ENCODE data around the gene NVL. TPM values are rescaled to one million over a fixed set of nuclear protein-coding genes. Genes with fewer than 3 reads are reported as not detected.

NVL gene
- total and polyA plus RNA-seq, 2 of the 8 experiments (the other 6 are each of a cell fraction or from before 2014, with no cell fraction given): 22.7 to 45.8 TPM

DNA sequence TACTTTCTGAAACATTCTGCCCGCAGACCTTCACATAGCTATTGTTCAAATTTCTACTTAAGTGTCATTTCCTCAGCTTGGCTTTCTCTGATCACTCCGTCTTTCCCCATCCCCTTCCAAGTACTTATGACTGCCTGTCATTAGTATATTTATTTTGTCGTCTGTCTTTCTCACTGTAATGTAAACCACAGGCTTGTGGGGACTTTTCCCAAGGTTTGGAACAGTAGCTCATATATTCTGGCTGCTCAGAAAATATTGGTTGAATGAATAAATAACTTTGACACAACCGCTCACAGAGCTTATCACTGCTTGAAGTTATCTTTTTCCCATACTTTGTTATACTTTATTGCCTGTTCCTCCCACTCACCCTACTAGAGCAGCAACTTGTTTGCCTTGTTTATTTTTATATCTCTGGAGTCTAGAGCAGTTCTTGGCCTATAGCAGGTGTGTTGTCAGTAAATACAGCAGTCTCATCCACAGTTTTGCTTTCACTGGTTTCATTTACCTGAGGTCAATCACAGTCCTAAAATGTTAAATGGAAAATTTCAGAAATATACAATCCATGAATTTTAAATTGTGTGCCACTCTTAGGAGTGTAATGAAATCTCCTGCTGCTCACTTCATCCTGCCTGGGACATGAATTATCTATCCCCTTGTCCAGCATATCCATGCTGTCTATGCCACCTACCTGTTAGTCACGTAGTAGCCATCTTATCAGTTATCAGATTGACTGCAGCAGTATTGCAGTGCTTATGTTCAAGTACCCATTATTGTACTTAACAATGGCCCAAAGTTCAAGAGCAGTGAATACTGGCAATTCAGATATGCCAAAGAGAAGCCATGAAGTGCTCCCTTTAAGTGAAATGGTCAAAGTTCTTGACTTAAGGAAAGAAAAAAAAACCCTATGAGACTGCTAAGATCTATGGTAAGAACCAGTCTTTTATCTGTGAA, 24.3 kb upstream of the NVL start:
- no peak overlapping the region for H2AFZ ChIP-seq (ENCODE audit: low read length)
- no peak overlapping the region for H3K14ac ChIP-seq (ENCODE audit: insufficient read length)
- H3K79me1 ChIP-seq (ENCODE audit: low read depth, low read length): peaks cover 2% of the 10 kb centered on the region; the same call in 1 of the 2 replicates
- no peaks in the 10 kb centered on the region for H4K20me1 ChIP-seq (replicated peaks in 1 of 2; ENCODE audit: control insufficient read depth in 1 of 2, insufficient read depth in 2 of 2, low read length in 2 of 2)
- ChIA-PET CTCF (ENCODE audit: partially characterized antibody) (interaction anchor here (0.9 kb wide), 1 partner anchor 20 kb away, joined by 3 read pairs; no protein-coding TSS in a partner anchor), POLR2A (ENCODE audit: partially characterized antibody) (interaction anchor here (0.6 to 1.6 kb wide), 5 partner anchors 10 to 29 kb away, joined by 3 to 4 read pairs (median 3); partner anchors contain the start of gene NVL)
- no peak overlapping the region for H2AK5ac ChIP-seq (ENCODE audit: low read depth, low read length)
- no peak overlapping the region for H2BK120ac ChIP-seq (replicated peaks; ENCODE audit: low read depth, low read length)
- H3K27ac ChIP-seq (ENCODE audit: low read depth, low read length): no peak overlapping the region
- no peak for DNase-seq (ENCODE audit: low read depth in 1 of 2, low spot score in 2 of 2)
- peaks cover 0 to 19% of the 10 kb centered on the region in 2 experiments; a peak in 3 of 4 replicates for H3K79me2 ChIP-seq (ENCODE audit: control insufficient read depth in 1 of 2, insufficient read depth in 2 of 2, low read length in 2 of 2)
- no peak overlapping the region for H4K5ac ChIP-seq (ENCODE audit: insufficient read length, low read depth, low read length)
- H3K23me2 ChIP-seq (ENCODE audit: low read depth, low read length): no peaks in the 10 kb centered on the region
- H2BK5ac ChIP-seq (ENCODE audit: low read depth, low read length): no peak overlapping the region
- no peak overlapping the region for H3K4ac ChIP-seq (replicated peaks; ENCODE audit: insufficient read length, low read depth, low read length)
- no peak overlapping the region for H4K8ac ChIP-seq (ENCODE audit: extremely low read depth, insufficient read depth, low read length)
- H3K9me3 ChIP-seq (ENCODE audit: insufficient read depth in 2 of 2, low read depth in 1 of 2, low read length in 1 of 2): peaks cover 0 to 20% of the 10 kb centered on the region in 2 experiments; a peak in 1 of 4 replicates
- H3K23ac ChIP-seq (ENCODE audit: insufficient read length): no peak overlapping the region
- H3K4me2 ChIP-seq (ENCODE audit: insufficient read depth in 1 of 2, low read depth in 2 of 2, low read length in 2 of 2): no peak overlapping the region
- H3K18ac ChIP-seq (ENCODE audit: extremely low read depth, low read length): no peak overlapping the region
- H2BK12ac ChIP-seq (ENCODE audit: low read depth, low read length): no peak overlapping the region
- H4K91ac ChIP-seq (replicated peaks; ENCODE audit: insufficient read length, low read length): no peak overlapping the region
- no peak overlapping the region for H2BK20ac ChIP-seq (ENCODE audit: low read length)
- no peaks in the 10 kb centered on the region for H3K27me3 ChIP-seq (replicated peaks in 1 of 4; ENCODE audit: control insufficient read depth in 3 of 4, extremely low read depth in 1 of 4, insufficient read depth in 3 of 4, low read length in 3 of 4)
- no peak overlapping the region for H2BK15ac ChIP-seq (ENCODE audit: low read length)
- H3K56ac ChIP-seq (replicated peaks; ENCODE audit: insufficient read length, low read depth, low read length): no peak overlapping the region
- 83% methylated on average over 5 of the region's 5 CpGs; no CpG with 5 or more reads in 1 of the 2 experiments for WGBS, 2 experiments (ENCODE audit: extremely low coverage in 1 of 2, insufficient coverage in 1 of 2, insufficient read length in 1 of 2, insufficient replicate concordance in 2 of 2, low coverage in 1 of 2, low lambda C conversion rate in 2 of 2, missing lambda C conversion rate in 1 of 2)
- peaks cover 0 to 2% (median under 1%) of the 10 kb centered on the region in 4 experiments; a peak in 2 of 8 replicates for H3K36me3 ChIP-seq (ENCODE audit: control insufficient read depth in 2 of 4, insufficient read depth in 4 of 4, low read length in 3 of 4)
- H3K4me1 ChIP-seq (replicated peaks in 1 of 4; ENCODE audit: control insufficient read depth in 3 of 4, insufficient read depth in 4 of 4, low read length in 3 of 4): peaks cover under 1 to 6% (median 4%) of the 10 kb centered on the region in 4 experiments; a peak in 4 of 7 replicates
- no peak overlapping the region for H3K4me3 ChIP-seq (ENCODE audit: extremely low read depth in 1 of 4, insufficient read depth in 2 of 4, low read depth in 3 of 4, low read length in 4 of 4)
- H3K9ac ChIP-seq (replicated peaks in 1 of 4; ENCODE audit: extremely low read depth in 1 of 4, low read depth in 3 of 4, low read length in 3 of 4): no peak overlapping the region
- FAIRE-seq: no peak
- TF ChIP-seq GTF2F1 (IDR thresholded peaks at IDR 0.05; ENCODE audit: borderline replicate concordance, low read depth, low read length) (no peak), TCF12 (IDR thresholded peaks at IDR 0.05; ENCODE audit: low read depth, low read length) (no peak), MAFK (IDR thresholded peaks at IDR 0.05; ENCODE audit: low read depth, low read length) (no peak), RBBP5 (IDR thresholded peaks at IDR 0.05; ENCODE audit: borderline replicate concordance, low read depth, low read length) (no peak), POU5F1 (IDR thresholded peaks at IDR 0.05; ENCODE audit: low read depth, low read length) (no peak), NRF1 (IDR thresholded peaks at IDR 0.05; ENCODE audit: low read depth, low read length) (no peak), SIN3A (conservative IDR thresholded peaks at IDR 0.05 in 1 of 2, IDR thresholded peaks at IDR 0.05 in 1 of 2; ENCODE audit: low read depth in 1 of 2, low read length in 2 of 2) (no peak), FOSL1 (IDR thresholded peaks at IDR 0.05; ENCODE audit: insufficient read depth, low read depth, low read length) (no peak), SAP30 (IDR thresholded peaks at IDR 0.05; ENCODE audit: insufficient read depth, insufficient replicate concordance, low read length) (no peak)
- TF ChIP-seq, protein P1, sequence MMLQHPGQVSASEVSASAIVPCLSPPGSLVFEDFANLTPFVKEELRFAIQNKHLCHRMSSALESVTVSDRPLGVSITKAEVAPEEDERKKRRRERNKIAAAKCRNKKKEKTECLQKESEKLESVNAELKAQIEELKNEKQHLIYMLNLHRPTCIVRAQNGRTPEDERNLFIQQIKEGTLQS (IDR thresholded peaks at IDR 0.05; ENCODE audit: insufficient read depth, low read depth, low read length): no peak

Measured in H1 (cell line).